Astrocyte of the spinal cord (primary cell): Measurements from ENCODE around the gene CBLC.
"Not testable (repeated sequence)": the region's sequence is repeated elsewhere in the genome, so short reads cannot be mapped to it uniquely, and the experiment has no call there.

Experiments used
- DNase-seq: peaks from one replicate; pipeline ENCODE4 v3.0.0; 2011; ENCODE audit warnings: low read depth, low spot score
- H3K4me3 ChIP-seq: 2 replicates; pipeline ENCODE4 v1.5.1; 2011; ENCODE audit warnings: low read depth, mild to moderate bottlenecking, low read length, moderate library complexity
- CTCF ChIP-seq: IDR thresholded peaks from 2 replicates; pipeline ENCODE4 v1.5.1; 2012; ENCODE audit warnings: low read depth, mild to moderate bottlenecking, low read length, inconsistent platforms
- in situ Hi-C: cut with HindIII; loops from 2 replicates; pipeline ENCODE4 v1.10.0; 2017; ENCODE audit warnings: low sequenced_read_pairs

Gene CBLC

GRCh38 chr19:44824761-44825160 lies 47.1 kb downstream of the CBLC start:
- no peak for DNase-seq
- no peak overlapping the region for H3K4me3 ChIP-seq
- TF ChIP-seq CTCF, result no peak
- in situ Hi-C loops, result no loop called here

DNA sequence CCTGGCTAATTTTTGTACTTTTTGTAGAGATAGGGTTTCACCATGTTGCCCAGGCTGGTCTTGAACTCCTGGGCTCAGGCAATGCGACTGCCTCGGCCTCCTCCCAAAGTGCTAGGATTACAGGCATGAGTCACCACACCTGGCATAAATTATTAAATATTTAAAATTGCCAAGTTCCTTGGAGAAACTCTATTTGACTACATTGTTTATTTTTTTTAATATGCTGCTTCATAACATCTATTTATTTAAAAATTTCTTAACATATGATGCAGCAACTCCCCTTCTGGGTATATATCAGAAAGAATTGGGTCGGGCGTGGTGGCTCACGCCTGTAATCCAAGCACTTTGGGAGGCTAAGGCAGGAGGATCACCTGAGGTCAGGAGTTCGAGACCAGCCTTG lies 55.2 kb downstream of the CBLC start:
- H3K4me3 ChIP-seq, in situ Hi-C loops, DNase-seq: not testable (repeated sequence)

- DNase-seq, in situ Hi-C loops, H3K4me3 ChIP-seq: not testable (repeated sequence)
These were observed 56.7 kb downstream of the CBLC start for GRCh38 chr19:44834399-44834798.

DNA sequence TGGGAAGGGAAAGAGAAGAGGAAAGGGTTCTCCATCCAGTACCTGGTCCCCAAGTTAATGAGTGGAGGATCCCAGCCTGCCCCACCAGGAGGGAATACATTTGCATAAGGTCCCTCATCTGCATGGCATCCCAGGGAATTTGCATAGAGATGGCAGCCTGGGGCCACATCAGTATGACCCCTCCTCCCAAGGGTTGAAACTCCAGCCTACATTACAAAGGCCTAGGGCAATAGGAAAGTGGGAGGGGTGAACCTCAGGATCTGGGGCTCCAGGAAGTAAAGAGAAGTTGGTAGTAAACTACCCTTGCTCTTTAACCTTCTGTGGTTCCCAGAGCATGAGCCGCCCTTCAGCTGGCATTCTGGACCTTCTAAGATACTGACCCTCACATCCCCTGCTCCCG lies 61.6 kb downstream of the CBLC start:
- in situ Hi-C loops, result no loop called here
- no peak for TF ChIP-seq CTCF
- no peak overlapping the region for H3K4me3 ChIP-seq
- no peak for DNase-seq

DNA sequence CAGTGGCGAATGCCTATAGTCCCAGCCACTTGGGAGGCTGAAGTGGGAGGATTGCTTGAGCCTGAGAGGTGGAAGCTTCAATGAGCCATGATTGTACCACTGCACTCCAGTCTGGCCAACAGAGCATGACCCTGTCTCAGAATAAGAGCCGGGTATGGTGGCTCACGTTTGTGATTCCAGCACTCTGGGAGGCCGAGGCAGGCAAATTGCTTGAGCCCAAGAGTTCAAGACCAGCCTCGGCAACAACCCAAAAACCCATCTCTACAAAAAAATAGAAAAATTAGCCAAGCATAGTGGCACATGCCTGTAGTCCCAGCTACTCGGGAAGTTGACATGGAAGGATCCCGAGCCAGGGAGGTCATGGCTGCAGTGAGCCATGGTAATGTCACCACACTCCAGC lies 63.1 kb downstream of the CBLC start:
- no peak for DNase-seq
- TF ChIP-seq CTCF, result no peak
- in situ Hi-C loops, result no loop called here
- no peak overlapping the region for H3K4me3 ChIP-seq

DNA sequence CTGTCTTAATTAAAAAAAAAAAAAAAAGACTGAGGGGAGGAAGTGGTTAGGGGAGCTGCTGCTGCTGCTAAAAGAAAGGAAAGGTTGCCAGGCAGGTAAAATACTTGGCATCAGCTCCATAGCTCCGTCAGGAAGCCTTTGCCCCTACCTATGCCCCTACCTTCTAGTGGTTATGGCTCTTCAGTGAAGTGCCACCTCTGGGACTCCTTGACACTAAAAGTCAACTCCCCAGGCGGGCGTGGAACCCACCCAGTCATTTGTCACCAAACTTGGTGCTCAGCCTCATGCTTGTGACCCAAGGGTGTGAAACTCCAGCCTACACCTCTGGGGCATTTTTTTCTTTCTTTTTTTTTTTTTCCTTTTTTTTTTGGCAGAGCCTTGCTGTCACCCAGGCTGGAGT lies 63.5 kb downstream of the CBLC start:
- TF ChIP-seq CTCF, result no peak
- in situ Hi-C loops, result no loop called here
- no peak for DNase-seq
- no peak overlapping the region for H3K4me3 ChIP-seq

DNA sequence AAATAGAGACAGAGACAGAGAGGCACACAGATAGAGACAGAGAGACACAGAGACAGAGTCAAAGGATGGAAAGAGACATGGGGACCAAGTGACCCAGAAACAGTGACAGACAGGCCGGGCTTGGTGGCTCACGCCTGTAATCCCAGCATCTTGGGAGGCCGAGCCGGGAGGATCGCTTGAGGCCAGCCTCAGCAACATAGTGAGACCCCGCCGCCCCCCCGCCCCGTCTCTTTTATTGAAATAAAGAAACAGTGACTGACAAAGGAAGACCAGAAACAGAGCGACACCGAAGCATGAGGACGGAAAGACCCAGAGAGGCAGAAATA lies 67.6 kb downstream of the CBLC start:
- TF ChIP-seq CTCF, result no peak
- peak overlapping the region; percentile 54 for H3K4me3 ChIP-seq
- DNase-seq, result no peak
- in situ Hi-C loops, result no loop called here

GRCh38 chr19:44845612-44846454 lies 68.1 kb downstream of the CBLC start, which contains the start of gene NECTIN2:
TSS of gene NECTIN2 (plus strand) at chr19:44846297. CDS start at chr19:44846526, 229 bp downstream.
- DNase-seq, result peak; percentile 99
- peak within 1 kb of the TSS; percentile 99 for H3K4me3 ChIP-seq
- in situ Hi-C loops, result no loop called here
- TF ChIP-seq CTCF, result peak; percentile 80
